Measurements from ENCODE around the gene FBH1.

DNA sequence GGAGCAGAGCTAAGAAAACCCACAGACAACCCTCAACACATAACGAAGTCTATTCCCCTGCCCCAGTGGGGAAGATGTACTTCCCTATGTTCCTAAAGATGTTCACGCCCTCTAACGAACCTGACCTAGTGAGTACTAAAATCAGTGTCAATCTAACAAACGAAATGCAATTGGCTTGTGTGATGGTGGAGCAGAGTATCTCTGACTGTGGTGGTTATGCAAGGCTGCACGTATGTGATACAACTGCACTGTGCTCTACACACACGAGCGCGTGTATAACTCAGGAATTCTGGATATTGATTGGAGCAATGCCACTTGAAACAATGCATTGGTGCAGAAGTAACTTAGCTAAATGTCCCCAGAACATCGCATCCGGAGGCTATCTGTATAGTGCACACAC lies 1.7 kb upstream of the FBH1 start:
- TF ChIP-seq, protein P1, sequence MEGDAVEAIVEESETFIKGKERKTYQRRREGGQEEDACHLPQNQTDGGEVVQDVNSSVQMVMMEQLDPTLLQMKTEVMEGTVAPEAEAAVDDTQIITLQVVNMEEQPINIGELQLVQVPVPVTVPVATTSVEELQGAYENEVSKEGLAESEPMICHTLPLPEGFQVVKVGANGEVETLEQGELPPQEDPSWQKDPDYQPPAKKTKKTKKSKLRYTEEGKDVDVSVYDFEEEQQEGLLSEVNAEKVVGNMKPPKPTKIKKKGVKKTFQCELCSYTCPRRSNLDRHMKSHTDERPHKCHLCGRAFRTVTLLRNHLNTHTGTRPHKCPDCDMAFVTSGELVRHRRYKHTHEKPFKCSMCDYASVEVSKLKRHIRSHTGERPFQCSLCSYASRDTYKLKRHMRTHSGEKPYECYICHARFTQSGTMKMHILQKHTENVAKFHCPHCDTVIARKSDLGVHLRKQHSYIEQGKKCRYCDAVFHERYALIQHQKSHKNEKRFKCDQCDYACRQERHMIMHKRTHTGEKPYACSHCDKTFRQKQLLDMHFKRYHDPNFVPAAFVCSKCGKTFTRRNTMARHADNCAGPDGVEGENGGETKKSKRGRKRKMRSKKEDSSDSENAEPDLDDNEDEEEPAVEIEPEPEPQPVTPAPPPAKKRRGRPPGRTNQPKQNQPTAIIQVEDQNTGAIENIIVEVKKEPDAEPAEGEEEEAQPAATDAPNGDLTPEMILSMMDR (IDR thresholded peaks at IDR 0.05) = no peak
- TF ChIP-seq POLR2AphosphoS5 (IDR thresholded peaks at IDR 0.05; ENCODE audit: low read depth, low read length) = no peak
- TF ChIP-seq SIN3A (IDR thresholded peaks at IDR 0.05; ENCODE audit: borderline replicate concordance, insufficient read depth, low read depth, low read length) = no peak
